Stomach (tissue), 9 donors: ENCODE results near the gene DAB1. TPM values are rescaled to one million over a fixed set of nuclear protein-coding genes. Genes with fewer than 3 reads are reported as not detected.

ENCODE experiments used
- DNase-seq, 2 donors: peaks; one replicate each; pipeline versions ENCODE4 v3.0.0 to v3.0.0-alpha.2; 2013 to 2019
- H3K27ac ChIP-seq, 5 donors: fragments of 200-600 bp in 4 of 5; sonication (generic) in 4 of 5; one replicate each; pipeline ENCODE4 v1.5.1; 2013 to 2019; ENCODE audit warnings: mild to moderate bottlenecking in 1 of 5, moderate library complexity in 1 of 5
- H3K27me3 ChIP-seq, 3 donors: fragments of 200-600 bp; sonication (generic); one replicate each; pipeline ENCODE4 v1.5.1; 2017 to 2019; ENCODE audit warnings: mixed run types in 1 of 3
- H3K36me3 ChIP-seq, 4 donors: fragments of 200-600 bp; sonication (generic); 1 replicate in 3 of 4; 2 replicates in 1 of 4; pipeline ENCODE4 v1.5.1; 2016 to 2019
- H3K4me1 ChIP-seq, 4 donors: fragments of 200-600 bp; sonication (generic); one replicate each; pipeline ENCODE4 v1.5.1; 2016 to 2019
- H3K4me3 ChIP-seq, 4 donors: fragments of 200-600 bp; sonication (generic) in 3 of 4; one replicate each; pipeline ENCODE4 v1.5.1; 2016 to 2019; ENCODE audit warnings: mild to moderate bottlenecking in 1 of 4
- H3K9me3 ChIP-seq, 4 donors: fragments of 200-600 bp; sonication (generic); one replicate each; pipeline ENCODE4 v1.5.1; 2016 to 2019
- CTCF ChIP-seq, 7 experiments: fragments of 450-650 bp in 4 of 7; fragments of 200-600 bp in 3 of 7; sonication (generic) in 3 of 7; IDR thresholded peaks; one replicate each; pipeline ENCODE4 v1.5.1; 2016 to 2019; ENCODE audit warnings: antibody characterized with exemption in 7 of 7, control low read depth in 2 of 7, mild to moderate bottlenecking in 1 of 7
- EP300 ChIP-seq: sonication (generic); formaldehyde crosslinking; IDR thresholded peaks from one replicate; pipeline ENCODE4 v1.6.1; 2017; ENCODE audit warnings: antibody characterized with exemption
- POLR2A ChIP-seq, 4 donors: fragments of 450-650 bp; IDR thresholded peaks; one replicate each; pipeline ENCODE4 v1.6.1; 2016; ENCODE audit warnings: antibody characterized with exemption in 4 of 4, control low read depth in 2 of 4, mild to moderate bottlenecking in 1 of 4, moderate library complexity in 1 of 4
- POLR2AphosphoS5 ChIP-seq, 3 donors: sonication (generic); formaldehyde crosslinking; IDR thresholded peaks; one replicate each; pipeline ENCODE4 v1.6.1; 2016; ENCODE audit warnings: antibody characterized with exemption in 3 of 3
- WGBS, 5 donors: extraction: QIAGEN DNeasy Blood & Tissue Kit in 3 of 5; methylation state at CpG; one replicate each; pipeline versions ENCODE4 v1.1.5 to v1.1.7; 2013 to 2018; 5-methylcytosine and 5-hydroxymethylcytosine counted together
- intact Hi-C: fragments of 100-400 bp; cut with DNase I; formaldehyde crosslinking; loops from one replicate; pipeline ENCODE4 v1.15.1; 2023; ENCODE audit warnings: low total_unique reads
- polyA plus RNA-seq, 3 donors: library from polyadenylated mRNA; stranded (reverse); fragments of 200-250 nt; gene quantifications; one replicate each; pipeline ENCODE4 v1.2.3, GENCODE V29; 2013
- total RNA-seq, 5 donors: library from RNA; depleted of rRNA; stranded (reverse); fragments of >200 nt; gene quantifications; one replicate each; pipeline versions ENCODE4 v1.1.0 to v1.2.3, GENCODE V29; 2014 to 2016
- donor health status: healthy with polysubstance abuse.
- donor health status: Bipolar disorder and iron deficiency.
- donor health status: healthy.

The DAB1 gene
- total and polyA plus RNA-seq, 8 donors = under 0.01 to 3.5 (median 0.61) TPM; not detected in 1

GRCh38 chr1:57204091-57204490 is 219.8 kb downstream of the DAB1 start:
- TF ChIP-seq POLR2A (IDR thresholded peaks at IDR 0.05) (no peak), EP300 (no peak), POLR2AphosphoS5 (IDR thresholded peaks at IDR 0.05) (no peak), CTCF (IDR thresholded peaks at IDR 0.05) (no peak)
- Histone ChIP-seq H3K4me3 (no peak overlapping the region), H3K27me3 (no peaks in the 10 kb centered on the region), H3K36me3 (no peaks in the 10 kb centered on the region), H3K27ac (no peak overlapping the region), H3K9me3 (no peaks in the 10 kb centered on the region), H3K4me1 (no peaks in the 10 kb centered on the region)
- intact Hi-C loops = no loop called here
- 76 to 90% (median 83%) methylated on average over 3 of the region's 3 CpGs for WGBS, 5 donors
- no peak for DNase-seq

- Histone ChIP-seq H3K4me1 (no peaks in the 10 kb centered on the region), H3K27me3 (no peaks in the 10 kb centered on the region), H3K36me3 (no peaks in the 10 kb centered on the region), H3K9me3 (no peaks in the 10 kb centered on the region), H3K4me3 (no peak overlapping the region), H3K27ac (no peak overlapping the region)
- WGBS, 5 donors = 47 to 61% (median 50%) methylated on average over 2 of the region's 2 CpGs
- intact Hi-C loops = no loop called here
- DNase-seq = no peak
- TF ChIP-seq EP300 (no peak), POLR2A (IDR thresholded peaks at IDR 0.05) (no peak), POLR2AphosphoS5 (IDR thresholded peaks at IDR 0.05) (no peak), CTCF (IDR thresholded peaks at IDR 0.05) (no peak)
Measured at GRCh38 chr1:57202241-57202640, 221.6 kb downstream of the DAB1 start.

- Histone ChIP-seq H3K27me3 (no peaks in the 10 kb centered on the region), H3K9me3 (no peaks in the 10 kb centered on the region), H3K27ac (no peak overlapping the region), H3K4me3 (no peak overlapping the region), H3K36me3 (no peaks in the 10 kb centered on the region), H3K4me1 (no peaks in the 10 kb centered on the region)
- no peak for DNase-seq
- intact Hi-C loops = no loop called here
- TF ChIP-seq POLR2A (IDR thresholded peaks at IDR 0.05) (no peak), CTCF (IDR thresholded peaks at IDR 0.05) (no peak), POLR2AphosphoS5 (IDR thresholded peaks at IDR 0.05) (no peak), EP300 (no peak)
- 58 to 66% (median 63%) methylated on average over 2 of the region's 2 CpGs for WGBS, 5 donors
Measured at GRCh38 chr1:57198912-57199311, 224.9 kb downstream of the DAB1 start.

GRCh38 chr1:57195436-57195941 is 228.4 kb downstream of the DAB1 start:
- TF ChIP-seq CTCF (IDR thresholded peaks at IDR 0.05) (no peak), POLR2AphosphoS5 (IDR thresholded peaks at IDR 0.05) (no peak), EP300 (no peak), POLR2A (IDR thresholded peaks at IDR 0.05) (no peak)
- WGBS, 5 donors = 84 to 94% (median 90%) methylated on average over 1 of the region's 1 CpG
- Histone ChIP-seq H3K4me3 (no peak overlapping the region), H3K36me3 (no peaks in the 10 kb centered on the region), H3K9me3 (no peaks in the 10 kb centered on the region), H3K27me3 (no peaks in the 10 kb centered on the region), H3K4me1 (no peaks in the 10 kb centered on the region), H3K27ac (no peak overlapping the region)
- intact Hi-C loops = no loop called here
- no peak for DNase-seq
